MCF 10A (cell line): ENCODE data around the gene SDHB. TPM values are rescaled to one million over a fixed set of nuclear protein-coding genes. Genes with fewer than 3 reads are reported as not detected.

Experiments
- BruUV-seq: library from RNA; stranded (reverse); fragments of 400-500 nt; replicated peaks from 2 replicates; lab custom pipeline; 2021; lab: Mats Ljungman, UMichigan
- CTCF ChIA-PET: fragments of 300-600 bp; sonication (Branson Sonifier 250); formaldehyde crosslinking; extraction: SDS; loops from one replicate; lab custom pipeline; 2021; ENCODE audit warnings: antibody characterized with exemption, inconsistent platforms; lab: Yijun Ruan, JAX
- POLR2A ChIA-PET: fragments of 300-600, 350-650 bp; sonication (Branson Sonifier 250); formaldehyde crosslinking; extraction: SDS; loops from one replicate; lab custom pipeline; 2020; ENCODE audit warnings: antibody characterized with exemption, inconsistent platforms; lab: Yijun Ruan, JAX
- DNase-seq: peaks from one replicate; pipeline ENCODE4 v3.0.0-alpha.2; 2018; ENCODE audit not compliant: unreplicated experiment
- H3K27ac Mint-ChIP-seq: one replicate; pipeline ENCODE4 v1.8.0; 2022; ENCODE audit warnings: mild to moderate bottlenecking, low read depth, mixed read lengths; ENCODE audit not compliant: unreplicated experiment
- H3K27me3 Mint-ChIP-seq: one replicate; pipeline ENCODE4 v1.8.0; 2022; ENCODE audit warnings: mixed read lengths; ENCODE audit not compliant: insufficient read depth, unreplicated experiment
- H3K36me3 Mint-ChIP-seq: one replicate; pipeline ENCODE4 v1.8.0; 2022; ENCODE audit warnings: mild to moderate bottlenecking, moderate library complexity, mixed read lengths; ENCODE audit not compliant: insufficient read depth, unreplicated experiment
- H3K4me1 Mint-ChIP-seq: one replicate; pipeline ENCODE4 v1.8.0; 2022; ENCODE audit warnings: mixed read lengths; ENCODE audit not compliant: insufficient read depth, unreplicated experiment
- H3K4me3 Mint-ChIP-seq: one replicate; pipeline ENCODE4 v1.8.0; 2022; ENCODE audit warnings: mild to moderate bottlenecking, moderate library complexity, mixed read lengths; ENCODE audit not compliant: unreplicated experiment
- H3K9me3 Mint-ChIP-seq: one replicate; pipeline ENCODE4 v1.8.0; 2022; ENCODE audit warnings: mixed read lengths; ENCODE audit not compliant: unreplicated experiment
- CTCF ChIP-seq: fragments of 200-600 bp; IDR thresholded peaks from one replicate; pipeline ENCODE4 v1.8.0; 2022; ENCODE audit warnings: antibody characterized with exemption, mild to moderate bottlenecking; ENCODE audit not compliant: unreplicated experiment
- intact Hi-C: fragments of 100-400 bp; cut with micrococcal nuclease; formaldehyde crosslinking; loops from 2 replicates; pipeline ENCODE4 v1.14.1; 2022
- total RNA-seq: library from RNA; stranded (reverse); gene quantifications from 2 replicates; pipeline ENCODE4 v1.2.3, GENCODE V29; 2022

The SDHB gene
- total RNA-seq, 1 experiment from 2014 or later = 166 TPM

DNA sequence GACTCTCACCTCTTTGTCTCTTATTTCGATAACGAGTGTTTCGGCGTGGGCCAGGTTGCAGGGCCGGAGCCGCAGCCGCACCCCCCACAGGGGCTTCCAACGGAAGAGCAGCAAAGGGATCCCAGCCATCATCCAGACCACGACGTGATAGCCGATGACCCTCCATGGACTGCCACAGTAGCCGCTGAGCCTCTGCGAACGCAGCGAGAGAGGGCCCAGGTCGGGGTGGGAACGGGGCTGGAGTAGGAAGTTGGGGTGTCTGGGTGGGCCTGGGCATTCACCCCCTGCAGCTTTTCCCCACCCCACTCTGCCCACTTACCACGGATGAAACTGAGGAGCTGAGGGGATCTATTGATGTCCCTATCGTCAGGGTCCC, 48.5 kb downstream of the SDHB start:
- POLR2A ChIA-PET = no interaction called here
- DNase-seq = no peak
- peaks cover 35% of the 10 kb centered on the region for H3K36me3 Mint-ChIP-seq
- CTCF ChIA-PET = no interaction called here
- no peaks in the 10 kb centered on the region for H3K9me3 Mint-ChIP-seq
- intact Hi-C loops = no loop called here
- TF ChIP-seq CTCF = no peak
- no peaks in the 10 kb centered on the region for H3K27me3 Mint-ChIP-seq
- H3K27ac Mint-ChIP-seq = no peak overlapping the region
- no peak overlapping the region for H3K4me3 Mint-ChIP-seq
- H3K4me1 Mint-ChIP-seq = peaks cover 8% of the 10 kb centered on the region
- BruUV-seq = no TSS peak

DNA sequence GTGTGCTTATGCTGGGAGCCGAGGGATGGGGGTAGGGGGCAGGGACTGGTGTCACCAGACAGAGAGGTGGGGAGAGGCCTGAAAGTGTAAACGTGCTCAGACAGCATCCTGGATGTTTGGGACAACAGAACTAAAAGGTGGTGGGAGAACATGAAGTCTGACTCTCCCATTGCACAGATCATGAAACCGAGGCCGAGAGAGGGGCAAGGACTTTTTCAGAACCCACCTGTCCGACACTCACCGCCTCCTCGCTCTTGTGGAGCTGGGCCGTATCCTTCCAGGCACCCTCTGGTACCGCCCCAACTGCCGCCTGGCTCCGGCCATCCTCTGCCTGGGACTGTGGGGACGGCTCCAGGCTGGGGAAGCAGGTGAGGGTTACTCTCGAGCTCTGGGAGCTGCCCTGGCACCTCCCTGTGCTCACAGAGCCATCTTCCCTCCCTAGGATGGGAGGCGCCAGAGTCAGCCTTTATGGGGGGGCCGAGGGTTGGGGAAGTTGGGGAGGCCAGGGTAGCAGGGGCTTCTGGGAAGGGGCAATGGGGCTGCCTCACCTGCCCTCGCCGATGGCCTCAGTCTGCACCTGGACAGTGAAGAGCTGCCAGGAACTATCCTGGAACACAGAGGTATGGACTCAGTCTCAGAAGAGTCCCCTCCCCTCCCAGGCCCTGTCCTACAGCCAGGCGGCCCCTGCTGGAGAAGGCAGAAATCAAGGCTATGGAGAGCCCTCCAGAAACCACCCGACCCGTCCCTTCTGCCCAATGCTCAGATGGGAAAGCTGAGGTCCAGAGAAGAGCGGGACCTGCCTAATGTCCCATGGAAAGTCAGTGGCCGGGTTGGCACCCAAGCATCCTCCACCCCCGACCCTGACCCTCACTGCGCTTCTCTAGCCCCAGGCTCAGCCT, 49.1 kb downstream of the SDHB start:
- no peak for TF ChIP-seq CTCF

GRCh38 chr1:17002524-17002902, 51.3 kb downstream of the SDHB start:
- Mint-ChIP-seq H3K36me3 (peaks cover 52% of the 10 kb centered on the region), H3K4me3 (no peak overlapping the region), H3K9me3 (no peaks in the 10 kb centered on the region), H3K27ac (no peak overlapping the region), H3K27me3 (no peaks in the 10 kb centered on the region), H3K4me1 (peaks cover 8% of the 10 kb centered on the region)
- TF ChIP-seq CTCF = no peak
- ChIA-PET CTCF (interaction anchor here (0.6 kb wide), 2 partner anchors 37 to 52 kb away, joined by 3 to 4 read pairs; no protein-coding TSS in a partner anchor), POLR2A (interaction anchor here (0.7 to 0.9 kb wide), 2 partner anchors 21 to 23 kb away, joined by 3 read pairs; no protein-coding TSS in a partner anchor)
- no peak for DNase-seq
- no TSS peak for BruUV-seq
- intact Hi-C loops = loop anchor here (2.0 kb wide), 1 partner anchor 52 kb away; no protein-coding TSS in a partner anchor

More for the DNA sequence above, 49.1 kb downstream of the SDHB start:
- no peaks in the 10 kb centered on the region for H3K9me3 Mint-ChIP-seq
- H3K36me3 Mint-ChIP-seq = peaks cover 35% of the 10 kb centered on the region
- intact Hi-C loops = no loop called here
- H3K27ac Mint-ChIP-seq = peak overlapping the region; percentile 54
- H3K4me3 Mint-ChIP-seq = no peak overlapping the region
- H3K27me3 Mint-ChIP-seq = no peaks in the 10 kb centered on the region
- BruUV-seq = no TSS peak
- POLR2A ChIA-PET = interaction anchor here (0.7 to 1.5 kb wide), 8 partner anchors 8 to 56 kb away, joined by 3 to 8 read pairs (median 6); partner anchors contain the start of genes ATP13A2 and MFAP2
- CTCF ChIA-PET = interaction anchor here (0.9 to 1.2 kb wide), 2 partner anchors 43 to 53 kb away, joined by 3 to 6 read pairs; no protein-coding TSS in a partner anchor
- DNase-seq = no peak
- peaks cover 8% of the 10 kb centered on the region for H3K4me1 Mint-ChIP-seq
